Vagina (tissue), 2 donors: ENCODE measurements around the gene MAPK9.

Experiments used
- CTCF ChIP-seq, 3 experiments: fragments of 450-650 bp in 2 of 3; fragments of 200-600 bp in 1 of 3; sonication (generic) in 1 of 3; IDR thresholded peaks; one replicate each; pipeline ENCODE4 v1.5.1; 2017 to 2019; ENCODE audit warnings: antibody characterized with exemption in 3 of 3, mild to moderate bottlenecking in 2 of 3, moderate library complexity in 2 of 3
- POLR2A ChIP-seq, 2 donors: fragments of 450-650 bp; IDR thresholded peaks; one replicate each; pipeline ENCODE4 v1.6.1; 2017; ENCODE audit warnings: antibody characterized with exemption in 2 of 2, mild to moderate bottlenecking in 2 of 2, moderate library complexity in 2 of 2
- POLR2AphosphoS5 ChIP-seq, 2 donors: sonication (generic); formaldehyde crosslinking; IDR thresholded peaks; one replicate each; pipeline ENCODE4 v1.9.0; 2017; ENCODE audit warnings: antibody characterized with exemption in 2 of 2, mild to moderate bottlenecking in 2 of 2, low read depth in 1 of 2; ENCODE audit not compliant: insufficient read depth in 1 of 2

- TF ChIP-seq CTCF (IDR thresholded peaks at IDR 0.05) (no peak), POLR2A (IDR thresholded peaks at IDR 0.05) (no peak), POLR2AphosphoS5 (IDR thresholded peaks at IDR 0.05; ENCODE audit: insufficient read depth in 1 of 2, low read depth in 1 of 2) (no peak)
Measured at GRCh38 chr5:180212363-180213255, 79.3 kb downstream of the MAPK9 start.
